ENCODE data around the gene RTEL1.

The RTEL1 gene

GRCh38 chr20:63697357-63697867 lies 39.3 kb downstream of the RTEL1 start:
- in situ Hi-C loops (cut with MboI; ENCODE audit: low pct_unique_long_range_greater_than_20kb, low sequenced_read_pairs, unreplicated experiment) = no loop called here
- TF ChIP-seq CTCF (IDR thresholded peaks at IDR 0.05; ENCODE audit: extremely low read depth, insufficient read depth, missing control alignments) = no peak
- no peak for DNase-seq (ENCODE audit: low spot score)

GRCh38 chr20:63697868-63698545 lies 39.9 kb downstream of the RTEL1 start:
- in situ Hi-C loops (cut with MboI; ENCODE audit: low pct_unique_long_range_greater_than_20kb, low sequenced_read_pairs, unreplicated experiment) = no loop called here
- DNase-seq (ENCODE audit: low spot score) = no peak
- no peak for TF ChIP-seq CTCF (IDR thresholded peaks at IDR 0.05; ENCODE audit: extremely low read depth, insufficient read depth, missing control alignments)

- peak; percentile 78 for DNase-seq (ENCODE audit: low spot score)
- TF ChIP-seq CTCF (IDR thresholded peaks at IDR 0.05; ENCODE audit: extremely low read depth, insufficient read depth, missing control alignments) = no peak
- in situ Hi-C loops (cut with MboI; ENCODE audit: low pct_unique_long_range_greater_than_20kb, low sequenced_read_pairs, unreplicated experiment) = no loop called here
Measured at GRCh38 chr20:63698739-63699465, 40.8 kb downstream of the RTEL1 start.

GRCh38 chr20:63699466-63700198 lies 41.5 kb downstream of the RTEL1 start:
- no peak for TF ChIP-seq CTCF (IDR thresholded peaks at IDR 0.05; ENCODE audit: extremely low read depth, insufficient read depth, missing control alignments)
- in situ Hi-C loops (cut with MboI; ENCODE audit: low pct_unique_long_range_greater_than_20kb, low sequenced_read_pairs, unreplicated experiment) = no loop called here
- DNase-seq (ENCODE audit: low spot score) = no peak

- in situ Hi-C loops (cut with MboI; ENCODE audit: low pct_unique_long_range_greater_than_20kb, low sequenced_read_pairs, unreplicated experiment) = no loop called here
- DNase-seq (ENCODE audit: low spot score) = peak; percentile 16
- no peak for TF ChIP-seq CTCF (IDR thresholded peaks at IDR 0.05; ENCODE audit: extremely low read depth, insufficient read depth, missing control alignments)
Measured at GRCh38 chr20:63700199-63701050, 42.3 kb downstream of the RTEL1 start.

GRCh38 chr20:63701051-63701328 lies 42.9 kb downstream of the RTEL1 start:
- in situ Hi-C loops (cut with MboI; ENCODE audit: low pct_unique_long_range_greater_than_20kb, low sequenced_read_pairs, unreplicated experiment) = no loop called here
- DNase-seq (ENCODE audit: low spot score) = peak; percentile 15
- no peak for TF ChIP-seq CTCF (IDR thresholded peaks at IDR 0.05; ENCODE audit: extremely low read depth, insufficient read depth, missing control alignments)

Data from GM13977 (cell line).